ENCODE data around the gene SPAG16.

The SPAG16 gene

GRCh38 chr2:214104967-214105366 lies 820.7 kb downstream of the SPAG16 start:
- no peak for DNase-seq

GRCh38 chr2:214107726-214108125 lies 823.5 kb downstream of the SPAG16 start:
- DNase-seq: no peak

GRCh38 chr2:214108598-214108997 lies 824.3 kb downstream of the SPAG16 start:
- no peak for DNase-seq

- DNase-seq: no peak
Observed at GRCh38 chr2:214117054-214117453, 832.8 kb downstream of the SPAG16 start.

- no peak for DNase-seq
Observed at GRCh38 chr2:214126135-214126534, 841.9 kb downstream of the SPAG16 start.

GRCh38 chr2:214127170-214127569 lies 842.9 kb downstream of the SPAG16 start:
- DNase-seq: no peak

- DNase-seq: no peak
Observed at GRCh38 chr2:214127571-214127970, 843.3 kb downstream of the SPAG16 start.

GRCh38 chr2:214128040-214128439 lies 843.8 kb downstream of the SPAG16 start:
- no peak for DNase-seq

- DNase-seq: no peak
Observed at GRCh38 chr2:214130114-214130513, 845.9 kb downstream of the SPAG16 start.

- no peak for DNase-seq
Observed at GRCh38 chr2:214135966-214136365, 851.7 kb downstream of the SPAG16 start.

GRCh38 chr2:214138779-214139178 lies 854.5 kb downstream of the SPAG16 start:
- DNase-seq: no peak

GRCh38 chr2:214139630-214140284 lies 855.5 kb downstream of the SPAG16 start:
- DNase-seq: no peak

GRCh38 chr2:214156971-214157370 lies 872.7 kb downstream of the SPAG16 start:
- DNase-seq: no peak

GRCh38 chr2:214158851-214159250 lies 874.6 kb downstream of the SPAG16 start:
- no peak for DNase-seq

GRCh38 chr2:214169281-214169680 lies 885.0 kb downstream of the SPAG16 start:
- DNase-seq: no peak

- no peak for DNase-seq
Observed at GRCh38 chr2:214169736-214170135, 885.5 kb downstream of the SPAG16 start.

- no peak for DNase-seq
Observed at GRCh38 chr2:214174563-214174962, 890.3 kb downstream of the SPAG16 start.

GRCh38 chr2:214180071-214180470 lies 895.8 kb downstream of the SPAG16 start:
- no peak for DNase-seq

- no peak for DNase-seq
Observed at GRCh38 chr2:214180686-214181085, 896.4 kb downstream of the SPAG16 start.

GRCh38 chr2:214184461-214184860 lies 900.2 kb downstream of the SPAG16 start:
- no peak for DNase-seq

GRCh38 chr2:214185546-214185945 lies 901.3 kb downstream of the SPAG16 start:
- no peak for DNase-seq

- DNase-seq: no peak
Observed at GRCh38 chr2:214192711-214193110, 908.4 kb downstream of the SPAG16 start.

- no peak for DNase-seq
Observed at GRCh38 chr2:214193943-214194342, 909.7 kb downstream of the SPAG16 start.

GRCh38 chr2:214196260-214196659 lies 912.0 kb downstream of the SPAG16 start:
- DNase-seq: no peak

- DNase-seq: no peak
Observed at GRCh38 chr2:214201892-214202291, 917.6 kb downstream of the SPAG16 start.

Data from NK-92 treated with Interleukin-12 subunit alpha and Interleukin-12 subunit beta, amount 100 ng/mL, for 24 hours (cell line).